HCT116 (cell line): ENCODE results near the gene P2RX3. TPM values are rescaled to one million over a fixed set of nuclear protein-coding genes. Genes with fewer than 3 reads are reported as not detected.
A peak's percentile ranks its signal among the peaks of the same experiment; 100 is the strongest.

Experiments
- ATAC-seq: fragments of 200-7000 bp; cut with Tn5 transposase; 2 replicates; pipeline ENCODE4 v1.9.1; 2020; ENCODE audit warnings: mild to moderate bottlenecking, moderate library complexity
- BruUV-seq: library from RNA; stranded (reverse); fragments of 400-500 nt; replicated peaks from 2 replicates; lab custom pipeline; 2021; lab: Mats Ljungman, UMichigan
- CTCF ChIA-PET: fragments of 300-600 bp; sonication (Branson Sonifier 250); formaldehyde crosslinking; loops from one replicate; lab custom pipeline; 2021; ENCODE audit warnings: antibody characterized with exemption; lab: Charles Lee
- POLR2A ChIA-PET: fragments of 300-600, 350-600 bp; sonication (Branson Sonifier 250); formaldehyde crosslinking; loops from one replicate; lab custom pipeline; 2021; ENCODE audit warnings: antibody characterized with exemption; lab: Charles Lee
- RAD21 ChIA-PET, 2 experiments: fragments of 300-600 bp; sonication (Branson Sonifier 250); formaldehyde crosslinking; loops; one replicate each; lab custom pipeline; 2023; ENCODE audit warnings: low total read pairs in 2 of 2; ENCODE audit not compliant: uncharacterized antibody in 2 of 2, unreplicated experiment in 2 of 2, low non-redundant PET in 1 of 2; lab: Charles Lee
- DNase-seq: peaks from one replicate; pipeline ENCODE4 v3.0.0-alpha.2; 2010; ENCODE audit warnings: low read depth, low spot score
- H2AFZ ChIP-seq: fragments of 200-600 bp; shearing (Covaris generic), sonication (generic); 2 replicates; pipeline ENCODE4 v1.6.1; 2017; ENCODE audit warnings: low read depth, mixed run types, mixed read lengths, antibody characterized with exemption, low read length; ENCODE audit not compliant: poor library complexity, severe bottlenecking
- H3K27ac ChIP-seq: 2 replicates; pipeline ENCODE4 v1.5.1; 2012; ENCODE audit warnings: low read depth, low read length
- H3K27me3 ChIP-seq: fragments of 200-600 bp; sonication (generic); 2 replicates; pipeline ENCODE4 v1.6.1; 2016; ENCODE audit warnings: mixed run types, low read length, mixed read lengths; ENCODE audit not compliant: insufficient read depth
- H3K36me3 ChIP-seq, 2 experiments: fragments of 200-500 bp in 1 of 2; fragments of 200-600 bp in 1 of 2; sonication (Bioruptor generic) in 1 of 2; sonication (generic) in 1 of 2; 2 replicates each; pipeline versions ENCODE4 v1.5.1 to v1.6.1; 2014 to 2016; ENCODE audit warnings: low read length in 2 of 2, inconsistent platforms in 1 of 2, mixed read lengths in 1 of 2, mixed run types in 1 of 2; ENCODE audit not compliant: insufficient read depth in 2 of 2, control insufficient read depth in 1 of 2
- H3K4me1 ChIP-seq, 2 experiments: fragments of 200-600 bp in 1 of 2; sonication (generic) in 1 of 2; 2 replicates each; pipeline versions ENCODE4 v1.5.1 to v1.6.1; 2012 to 2017; ENCODE audit warnings: low read length in 2 of 2, inconsistent platforms in 1 of 2, mild to moderate bottlenecking in 1 of 2, mixed read lengths in 1 of 2, mixed run types in 1 of 2, moderate library complexity in 1 of 2; ENCODE audit not compliant: insufficient read depth in 2 of 2, control insufficient read depth in 1 of 2
- H3K4me2 ChIP-seq: fragments of 200-600 bp; sonication (generic); 2 replicates; pipeline ENCODE4 v1.6.1; 2017; ENCODE audit warnings: mixed run types, low read length, mixed read lengths
- H3K4me3 ChIP-seq, 2 experiments: fragments of 200-600 bp in 1 of 2; sonication (generic) in 1 of 2; replicated peaks in 1 of 2; 2 replicates each; pipeline ENCODE4 v1.5.1; 2011 to 2016; ENCODE audit warnings: low read length in 2 of 2, control low read depth in 1 of 2, low read depth in 1 of 2, mild to moderate bottlenecking in 1 of 2, mixed read lengths in 1 of 2, mixed run types in 1 of 2
- H3K79me2 ChIP-seq: fragments of 200-600 bp; sonication (generic); 2 replicates; pipeline ENCODE4 v1.6.1; 2017; ENCODE audit warnings: mild to moderate bottlenecking, mixed run types, low read length, moderate library complexity, mixed read lengths; ENCODE audit not compliant: insufficient read depth
- H3K9ac ChIP-seq: fragments of 200-600 bp; sonication (generic); 2 replicates; pipeline ENCODE4 v1.6.1; 2016; ENCODE audit warnings: low read length, mixed read lengths
- H3K9me2 ChIP-seq: fragments of 200-600 bp; sonication (generic), shearing (Covaris generic); 2 replicates; pipeline ENCODE4 v1.6.1; 2017; ENCODE audit warnings: mixed run types, mild to moderate bottlenecking, moderate library complexity; ENCODE audit not compliant: insufficient read depth
- H3K9me3 ChIP-seq, 2 experiments: fragments of 200-500 bp in 1 of 2; fragments of 200-600 bp in 1 of 2; sonication (Bioruptor generic) in 1 of 2; sonication (generic) in 1 of 2; 2 replicates each; pipeline ENCODE4 v1.6.1; 2014 to 2017; ENCODE audit warnings: low read length in 2 of 2, mixed read lengths in 2 of 2, inconsistent platforms in 1 of 2, low read depth in 1 of 2, mild to moderate bottlenecking in 1 of 2, mixed run types in 1 of 2, moderate library complexity in 1 of 2; ENCODE audit not compliant: control insufficient read depth in 1 of 2, insufficient read depth in 1 of 2
- H4K20me1 ChIP-seq: fragments of 200-600 bp; sonication (generic), shearing (Covaris generic); 2 replicates; pipeline ENCODE4 v1.6.1; 2017; ENCODE audit warnings: mixed run types, mild to moderate bottlenecking, moderate library complexity; ENCODE audit not compliant: insufficient read depth
- CBX3 ChIP-seq: IDR thresholded peaks from 2 replicates; pipeline ENCODE4 v1.6.1; 2012; ENCODE audit warnings: low read depth
- EGR1 ChIP-seq: IDR thresholded peaks from 2 replicates; pipeline ENCODE4 v1.6.1; 2012; ENCODE audit warnings: low read depth
- ELF1 ChIP-seq: IDR thresholded peaks from 2 replicates; pipeline ENCODE4 v1.6.1; 2012; ENCODE audit warnings: low read depth, borderline replicate concordance
- POLR2A ChIP-seq: IDR thresholded peaks from 2 replicates; pipeline ENCODE4 v1.7.0; 2011; ENCODE audit warnings: borderline replicate concordance; ENCODE audit not compliant: insufficient read depth, insufficient read length; ENCODE audit errors: extremely low read depth
- POLR2AphosphoS5 ChIP-seq: IDR thresholded peaks from 2 replicates; pipeline ENCODE4 v1.6.1; 2011; ENCODE audit warnings: mild to moderate bottlenecking, low read depth, low read length, moderate library complexity
- RAD21 ChIP-seq: IDR thresholded peaks from 2 replicates; pipeline ENCODE4 v1.6.1; 2012; ENCODE audit warnings: low read depth, mild to moderate bottlenecking
- SRF ChIP-seq: IDR thresholded peaks from 2 replicates; pipeline ENCODE4 v1.6.1; 2012; ENCODE audit warnings: low read depth
- ZFX ChIP-seq: fragments of 450-650 bp; IDR thresholded peaks from 2 replicates; pipeline ENCODE4 v1.6.1; 2017
- intact Hi-C: fragments of 100-400 bp; cut with micrococcal nuclease; formaldehyde crosslinking; loops from 2 replicates; pipeline ENCODE4 v1.10.0; 2022
- total RNA-seq: library from RNA; stranded (reverse); gene quantifications from one replicate; pipeline ENCODE4 v1.2.1, GENCODE V29; 2021; ENCODE audit not compliant: unreplicated experiment
- TF ChIP-seq, protein P1 (sequence below): IDR thresholded peaks from 2 replicates; pipeline ENCODE4 v1.6.1; 2011; ENCODE audit warnings: mild to moderate bottlenecking, low read length, moderate library complexity; ENCODE audit not compliant: insufficient replicate concordance; ENCODE audit errors: extremely low read depth
- TF ChIP-seq, protein P2 (sequence below): IDR thresholded peaks from 2 replicates; pipeline ENCODE4 v1.6.1; 2012

The P2RX3 gene
- total RNA-seq, 1 experiment from 2014 or later = not detected

DNA sequence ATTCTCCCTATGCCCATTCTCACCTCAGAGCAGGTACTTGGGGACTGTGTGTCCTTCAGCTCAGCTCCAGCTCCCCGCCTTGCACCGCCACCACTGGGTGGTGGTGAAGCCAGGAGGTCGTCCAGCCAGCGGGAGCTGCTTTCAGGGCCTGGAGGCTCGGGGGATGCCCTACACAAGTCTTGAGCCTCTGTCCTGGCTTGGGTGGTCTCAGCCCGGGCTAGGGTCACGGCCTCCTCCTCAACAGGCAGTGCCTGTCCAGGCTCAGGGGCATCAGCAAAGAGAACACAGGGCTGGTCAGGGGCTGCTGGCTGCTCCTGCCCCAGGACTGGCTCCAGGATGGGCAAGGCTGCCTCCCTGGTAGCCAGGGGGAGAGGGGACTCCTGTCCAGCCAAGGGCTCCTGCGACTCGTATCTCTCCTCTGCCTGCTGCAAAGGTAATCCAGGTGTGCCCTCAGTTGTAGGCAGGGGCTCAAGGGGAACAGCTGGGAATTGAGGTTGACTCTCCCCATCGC lies 25.6 kb upstream of the P2RX3 start:
- H3K9me2 ChIP-seq = no peaks in the 10 kb centered on the region
- ATAC-seq = no peak
- RAD21 ChIA-PET = interaction anchor here in 1 of 2 experiments (0.7 kb wide), 1 partner anchor 9 kb away, joined by 3 read pairs; no protein-coding TSS in a partner anchor
- 0 out of 2 replicates have a peak, but pooled peaks cover 4% of the 10 kb centered on the region for H3K79me2 ChIP-seq
- CTCF ChIA-PET = interaction anchor here (1.6 to 1.7 kb wide), 2 partner anchors 10 to 181 kb away, joined by 3 to 13 read pairs; no protein-coding TSS in a partner anchor
- H3K36me3 ChIP-seq = peaks cover 26 to 30% of the 10 kb centered on the region in 2 experiments; a peak in 3 of 4 replicates
- no peak for DNase-seq
- no peaks in the 10 kb centered on the region for H3K27me3 ChIP-seq
- POLR2A ChIA-PET = interaction anchor here (4.7 kb wide), 1 partner anchor 11 kb away, joined by 42 read pairs; the partner anchor contains the start of gene TNKS1BP1
- H2AFZ ChIP-seq = no peak overlapping the region
- H3K27ac ChIP-seq = peak overlapping the region; percentile 84
- no peak overlapping the region for H3K4me3 ChIP-seq
- peaks cover 13 to 23% of the 10 kb centered on the region in 2 experiments for H3K4me1 ChIP-seq
- H3K9ac ChIP-seq = no peak overlapping the region
- no peak for TF ChIP-seq SRF
- TF ChIP-seq POLR2A = no peak
- no peak for TF ChIP-seq EGR1
- TF ChIP-seq RAD21 = no peak
- no peak for TF ChIP-seq ELF1
- TF ChIP-seq, protein P1, sequence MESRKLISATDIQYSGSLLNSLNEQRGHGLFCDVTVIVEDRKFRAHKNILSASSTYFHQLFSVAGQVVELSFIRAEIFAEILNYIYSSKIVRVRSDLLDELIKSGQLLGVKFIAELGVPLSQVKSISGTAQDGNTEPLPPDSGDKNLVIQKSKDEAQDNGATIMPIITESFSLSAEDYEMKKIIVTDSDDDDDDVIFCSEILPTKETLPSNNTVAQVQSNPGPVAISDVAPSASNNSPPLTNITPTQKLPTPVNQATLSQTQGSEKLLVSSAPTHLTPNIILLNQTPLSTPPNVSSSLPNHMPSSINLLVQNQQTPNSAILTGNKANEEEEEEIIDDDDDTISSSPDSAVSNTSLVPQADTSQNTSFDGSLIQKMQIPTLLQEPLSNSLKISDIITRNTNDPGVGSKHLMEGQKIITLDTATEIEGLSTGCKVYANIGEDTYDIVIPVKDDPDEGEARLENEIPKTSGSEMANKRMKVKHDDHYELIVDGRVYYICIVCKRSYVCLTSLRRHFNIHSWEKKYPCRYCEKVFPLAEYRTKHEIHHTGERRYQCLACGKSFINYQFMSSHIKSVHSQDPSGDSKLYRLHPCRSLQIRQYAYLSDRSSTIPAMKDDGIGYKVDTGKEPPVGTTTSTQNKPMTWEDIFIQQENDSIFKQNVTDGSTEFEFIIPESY = no peak
- no peak for TF ChIP-seq CBX3
- TF ChIP-seq, protein P2, sequence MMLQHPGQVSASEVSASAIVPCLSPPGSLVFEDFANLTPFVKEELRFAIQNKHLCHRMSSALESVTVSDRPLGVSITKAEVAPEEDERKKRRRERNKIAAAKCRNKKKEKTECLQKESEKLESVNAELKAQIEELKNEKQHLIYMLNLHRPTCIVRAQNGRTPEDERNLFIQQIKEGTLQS = no peak
- TF ChIP-seq POLR2AphosphoS5 = no peak
- TF ChIP-seq ZFX = no peak
- H4K20me1 ChIP-seq = no peaks in the 10 kb centered on the region
- no peaks in the 10 kb centered on the region for H3K9me3 ChIP-seq
- intact Hi-C loops = no loop called here
- H3K4me2 ChIP-seq = no peak overlapping the region
- BruUV-seq = no TSS peak
